ENCODE measurements around the gene ATXN10. TPM values are rescaled to one million over a fixed set of nuclear protein-coding genes. Genes with fewer than 3 reads are reported as not detected.

The ATXN10 gene
- total and polyA plus RNA-seq, 2 of the 13 experiments (the other 11 are each of a cell fraction or from before 2014, with no cell fraction given) = 60.1 to 194 TPM

- TF ChIP-seq RFX5 (IDR thresholded peaks at IDR 0.05; ENCODE audit: low read depth, low read length) = no peak
- TF ChIP-seq MTF1 (CRISPR knock-in tag; IDR thresholded peaks at IDR 0.05) = no peak
- TF ChIP-seq ZNF24 (IDR thresholded peaks at IDR 0.05) = no peak
- TF ChIP-seq MYC (CRISPR knock-in tag; IDR thresholded peaks at IDR 0.05; ENCODE audit: borderline replicate concordance) = peak; percentile 27; the same call in 1 of the 2 replicates
- peak; percentile 88 for TF ChIP-seq SMC3 (IDR thresholded peaks at IDR 0.05; ENCODE audit: low read length)
- no peak for TF ChIP-seq ZBTB3 (CRISPR knock-in tag; IDR thresholded peaks at IDR 0.05; ENCODE audit: borderline replicate concordance, low read depth)
- TF ChIP-seq MAFG (CRISPR knock-in tag; IDR thresholded peaks at IDR 0.05) = no peak
- no peak for TF ChIP-seq CBX1 (IDR thresholded peaks at IDR 0.05; ENCODE audit: low read depth)
- TF ChIP-seq, protein P1, sequence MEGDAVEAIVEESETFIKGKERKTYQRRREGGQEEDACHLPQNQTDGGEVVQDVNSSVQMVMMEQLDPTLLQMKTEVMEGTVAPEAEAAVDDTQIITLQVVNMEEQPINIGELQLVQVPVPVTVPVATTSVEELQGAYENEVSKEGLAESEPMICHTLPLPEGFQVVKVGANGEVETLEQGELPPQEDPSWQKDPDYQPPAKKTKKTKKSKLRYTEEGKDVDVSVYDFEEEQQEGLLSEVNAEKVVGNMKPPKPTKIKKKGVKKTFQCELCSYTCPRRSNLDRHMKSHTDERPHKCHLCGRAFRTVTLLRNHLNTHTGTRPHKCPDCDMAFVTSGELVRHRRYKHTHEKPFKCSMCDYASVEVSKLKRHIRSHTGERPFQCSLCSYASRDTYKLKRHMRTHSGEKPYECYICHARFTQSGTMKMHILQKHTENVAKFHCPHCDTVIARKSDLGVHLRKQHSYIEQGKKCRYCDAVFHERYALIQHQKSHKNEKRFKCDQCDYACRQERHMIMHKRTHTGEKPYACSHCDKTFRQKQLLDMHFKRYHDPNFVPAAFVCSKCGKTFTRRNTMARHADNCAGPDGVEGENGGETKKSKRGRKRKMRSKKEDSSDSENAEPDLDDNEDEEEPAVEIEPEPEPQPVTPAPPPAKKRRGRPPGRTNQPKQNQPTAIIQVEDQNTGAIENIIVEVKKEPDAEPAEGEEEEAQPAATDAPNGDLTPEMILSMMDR (CRISPR knock-in tag; IDR thresholded peaks at IDR 0.05) = peak; percentile 81
- TF ChIP-seq ETS1 (CRISPR knock-in tag; IDR thresholded peaks at IDR 0.05) = no peak
- TF ChIP-seq ZNF337 (CRISPR knock-in tag; IDR thresholded peaks at IDR 0.05; ENCODE audit: borderline replicate concordance, low read depth) = no peak
- TF ChIP-seq XRCC5 (optimal IDR thresholded peaks at IDR 0.05; ENCODE audit: low read length) = peak; percentile 83
- TF ChIP-seq RNF2 (conservative IDR thresholded peaks at IDR 0.05; ENCODE audit: low read depth) = no peak
- 0 out of 4 replicates have a peak, but pooled peaks of 1 of the 2 experiments have one; percentile 30 for TF ChIP-seq HMGXB4 (CRISPR knock-in tag; IDR thresholded peaks at IDR 0.05; ENCODE audit: borderline replicate concordance in 1 of 2, low read depth in 1 of 2)
- TF ChIP-seq, protein P2, sequence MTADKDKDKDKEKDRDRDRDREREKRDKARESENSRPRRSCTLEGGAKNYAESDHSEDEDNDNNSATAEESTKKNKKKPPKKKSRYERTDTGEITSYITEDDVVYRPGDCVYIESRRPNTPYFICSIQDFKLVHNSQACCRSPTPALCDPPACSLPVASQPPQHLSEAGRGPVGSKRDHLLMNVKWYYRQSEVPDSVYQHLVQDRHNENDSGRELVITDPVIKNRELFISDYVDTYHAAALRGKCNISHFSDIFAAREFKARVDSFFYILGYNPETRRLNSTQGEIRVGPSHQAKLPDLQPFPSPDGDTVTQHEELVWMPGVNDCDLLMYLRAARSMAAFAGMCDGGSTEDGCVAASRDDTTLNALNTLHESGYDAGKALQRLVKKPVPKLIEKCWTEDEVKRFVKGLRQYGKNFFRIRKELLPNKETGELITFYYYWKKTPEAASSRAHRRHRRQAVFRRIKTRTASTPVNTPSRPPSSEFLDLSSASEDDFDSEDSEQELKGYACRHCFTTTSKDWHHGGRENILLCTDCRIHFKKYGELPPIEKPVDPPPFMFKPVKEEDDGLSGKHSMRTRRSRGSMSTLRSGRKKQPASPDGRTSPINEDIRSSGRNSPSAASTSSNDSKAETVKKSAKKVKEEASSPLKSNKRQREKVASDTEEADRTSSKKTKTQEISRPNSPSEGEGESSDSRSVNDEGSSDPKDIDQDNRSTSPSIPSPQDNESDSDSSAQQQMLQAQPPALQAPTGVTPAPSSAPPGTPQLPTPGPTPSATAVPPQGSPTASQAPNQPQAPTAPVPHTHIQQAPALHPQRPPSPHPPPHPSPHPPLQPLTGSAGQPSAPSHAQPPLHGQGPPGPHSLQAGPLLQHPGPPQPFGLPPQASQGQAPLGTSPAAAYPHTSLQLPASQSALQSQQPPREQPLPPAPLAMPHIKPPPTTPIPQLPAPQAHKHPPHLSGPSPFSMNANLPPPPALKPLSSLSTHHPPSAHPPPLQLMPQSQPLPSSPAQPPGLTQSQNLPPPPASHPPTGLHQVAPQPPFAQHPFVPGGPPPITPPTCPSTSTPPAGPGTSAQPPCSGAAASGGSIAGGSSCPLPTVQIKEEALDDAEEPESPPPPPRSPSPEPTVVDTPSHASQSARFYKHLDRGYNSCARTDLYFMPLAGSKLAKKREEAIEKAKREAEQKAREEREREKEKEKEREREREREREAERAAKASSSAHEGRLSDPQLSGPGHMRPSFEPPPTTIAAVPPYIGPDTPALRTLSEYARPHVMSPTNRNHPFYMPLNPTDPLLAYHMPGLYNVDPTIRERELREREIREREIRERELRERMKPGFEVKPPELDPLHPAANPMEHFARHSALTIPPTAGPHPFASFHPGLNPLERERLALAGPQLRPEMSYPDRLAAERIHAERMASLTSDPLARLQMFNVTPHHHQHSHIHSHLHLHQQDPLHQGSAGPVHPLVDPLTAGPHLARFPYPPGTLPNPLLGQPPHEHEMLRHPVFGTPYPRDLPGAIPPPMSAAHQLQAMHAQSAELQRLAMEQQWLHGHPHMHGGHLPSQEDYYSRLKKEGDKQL (CRISPR knock-in tag; IDR thresholded peaks at IDR 0.05; ENCODE audit: low read depth) = no peak
- TF ChIP-seq PHF8 (CRISPR knock-in tag; IDR thresholded peaks at IDR 0.05) = 0 out of 2 replicates have a peak, but pooled peaks have one; percentile 18
- TF ChIP-seq ZBTB38 (CRISPR knock-in tag; IDR thresholded peaks at IDR 0.05) = no peak
- no peak for TF ChIP-seq ZNF567 (CRISPR knock-in tag; IDR thresholded peaks at IDR 0.05; ENCODE audit: borderline replicate concordance)
Observed at GRCh38 chr22:45863981-45864751, 192.5 kb downstream of the ATXN10 start (continued).

Measured in HepG2 (cell line).